GM21737 (cell line): ENCODE measurements around the gene NELL2.
"Not testable (repeated sequence)": the region's sequence is repeated elsewhere in the genome, so short reads cannot be mapped to it uniquely, and the experiment has no call there.

Experiments used
- ATAC-seq: cut with Tn5 transposase; IDR thresholded peaks from one replicate; pipeline ENCODE4 v1.9.1; 2021; ENCODE audit warnings: mild to moderate bottlenecking, moderate library complexity; ENCODE audit not compliant: unreplicated experiment

Gene NELL2

DNA sequence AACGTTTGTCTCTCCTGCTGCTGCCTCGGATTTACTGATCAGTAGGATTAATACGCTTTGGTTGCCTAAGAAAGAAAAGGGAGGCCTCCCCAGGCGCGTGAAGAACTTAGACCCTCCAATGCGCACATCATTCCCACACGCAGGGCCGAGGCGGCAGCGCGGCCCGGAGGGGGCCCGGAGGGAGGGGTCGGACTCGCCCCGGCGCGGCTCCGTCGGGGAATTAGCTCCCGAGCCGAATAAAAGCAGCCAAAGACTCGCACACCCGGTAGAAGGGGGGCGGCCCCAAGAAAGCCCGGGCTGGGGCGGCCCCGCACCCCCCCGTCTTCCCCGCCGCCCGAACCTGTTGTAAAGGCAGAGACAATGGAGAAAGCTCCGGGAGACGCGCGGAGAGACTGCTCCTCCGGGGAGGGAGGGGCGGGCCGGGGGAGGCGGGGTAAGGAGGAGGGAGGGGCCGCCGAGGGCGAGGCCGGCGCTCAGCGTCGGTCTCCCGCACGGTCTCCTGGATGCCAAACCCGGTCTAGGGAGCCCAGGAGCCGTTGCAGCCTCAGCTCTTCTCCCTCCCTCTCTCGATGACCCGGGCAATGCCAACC lies at the start of gene NELL2:
TSS of gene NELL2 (minus strand) at position 362 of the 590 bp plus-strand sequence. CDS start 446 bp downstream, outside the sequence.
- peak; percentile 54 for ATAC-seq

DNA sequence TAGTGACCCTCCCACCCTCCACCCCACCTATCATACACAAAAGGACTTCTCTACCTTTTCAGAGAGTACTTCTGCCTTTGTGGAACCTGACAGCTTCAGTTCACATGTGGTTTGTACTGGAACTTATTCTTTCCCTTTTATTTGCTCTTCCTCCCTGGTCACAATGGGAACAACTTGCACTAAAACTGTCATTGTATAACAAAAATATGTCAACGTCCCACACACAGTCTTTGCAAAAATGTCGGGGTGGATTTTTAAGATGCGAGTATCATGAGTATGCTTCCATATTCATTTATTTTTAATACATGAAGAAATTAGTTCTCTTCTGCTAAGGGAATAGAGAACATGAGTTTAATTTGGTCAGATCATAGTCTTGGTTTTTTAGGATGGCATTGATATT lies 45.6 kb upstream of the NELL2 start:
- no peak for ATAC-seq

DNA sequence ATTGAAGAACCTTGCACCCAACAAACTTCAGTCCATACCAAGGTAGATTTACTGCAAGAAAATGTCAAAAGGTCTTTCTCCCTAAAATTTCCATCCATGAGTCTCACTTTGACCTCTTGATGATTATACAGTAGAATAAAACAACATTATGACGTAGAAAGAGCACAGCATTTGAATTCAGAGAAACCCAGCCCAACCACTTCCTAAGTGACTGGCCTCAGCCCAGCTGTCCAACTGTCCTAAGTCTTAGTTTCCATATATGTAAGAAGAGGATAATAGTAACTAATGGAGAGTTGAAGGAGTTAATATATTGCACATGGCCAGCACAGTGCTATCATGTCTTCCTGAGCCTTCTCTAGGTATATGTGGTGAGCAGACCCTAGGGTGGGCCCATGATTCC lies 41.0 kb upstream of the NELL2 start:
- no peak for ATAC-seq

DNA sequence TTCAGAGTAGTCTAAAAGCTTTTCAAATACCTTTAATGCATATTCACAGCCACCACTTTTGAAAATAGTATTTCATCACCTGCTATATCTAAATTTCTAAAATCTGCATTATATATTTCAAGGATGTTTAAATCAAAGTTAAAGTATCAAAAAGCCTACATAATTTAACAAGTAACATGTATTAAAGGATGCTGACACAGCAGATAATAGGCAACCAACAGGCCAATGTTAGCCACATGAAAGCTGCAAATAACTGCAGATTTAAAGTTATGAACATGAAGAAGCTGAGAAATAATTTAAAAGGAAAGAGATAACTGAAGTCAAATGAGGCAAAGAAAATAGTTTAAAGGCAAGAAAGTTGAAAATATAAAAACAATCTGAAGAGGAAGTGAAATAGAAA lies 39.8 kb upstream of the NELL2 start:
- no peak for ATAC-seq

DNA sequence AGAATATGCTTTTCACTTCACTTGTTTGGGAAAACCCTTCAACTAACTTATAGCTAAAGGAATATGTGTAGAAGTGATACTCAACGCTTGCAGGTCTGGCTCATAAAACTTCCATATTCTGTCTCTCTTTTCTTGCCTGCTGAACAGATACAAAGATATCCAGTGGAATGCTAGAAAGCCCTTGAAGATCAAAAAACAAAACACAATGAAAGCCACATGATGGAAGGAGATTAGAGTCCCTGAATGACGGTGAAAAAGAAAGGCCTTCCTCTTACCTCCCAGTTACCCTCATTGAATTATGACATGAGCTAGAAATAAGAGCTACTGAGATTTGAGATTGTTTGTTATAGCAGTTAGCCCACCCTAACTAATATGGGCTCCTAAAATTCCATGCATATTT lies 28.2 kb upstream of the NELL2 start:
- no peak for ATAC-seq

DNA sequence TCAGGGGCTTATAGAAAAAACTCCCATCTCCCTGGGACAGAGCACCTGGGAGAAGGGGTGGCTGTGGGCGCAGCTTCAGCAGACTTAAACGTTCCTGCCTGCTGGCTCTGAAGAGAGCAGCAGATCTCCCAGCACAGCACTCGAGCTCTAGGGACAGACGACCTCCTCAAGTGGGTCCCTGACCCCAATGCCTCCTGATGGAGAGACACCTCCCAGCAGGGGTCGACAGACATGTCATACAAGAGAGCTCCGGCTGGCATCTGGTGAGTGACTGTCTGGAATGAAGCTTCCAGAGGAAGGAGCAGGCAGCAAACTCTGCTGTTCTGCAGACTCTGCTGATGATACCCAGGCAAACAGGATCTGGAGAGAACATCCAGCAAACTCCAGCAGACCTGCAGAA lies 22.0 kb upstream of the NELL2 start:
- ATAC-seq, result not testable (repeated sequence)

DNA sequence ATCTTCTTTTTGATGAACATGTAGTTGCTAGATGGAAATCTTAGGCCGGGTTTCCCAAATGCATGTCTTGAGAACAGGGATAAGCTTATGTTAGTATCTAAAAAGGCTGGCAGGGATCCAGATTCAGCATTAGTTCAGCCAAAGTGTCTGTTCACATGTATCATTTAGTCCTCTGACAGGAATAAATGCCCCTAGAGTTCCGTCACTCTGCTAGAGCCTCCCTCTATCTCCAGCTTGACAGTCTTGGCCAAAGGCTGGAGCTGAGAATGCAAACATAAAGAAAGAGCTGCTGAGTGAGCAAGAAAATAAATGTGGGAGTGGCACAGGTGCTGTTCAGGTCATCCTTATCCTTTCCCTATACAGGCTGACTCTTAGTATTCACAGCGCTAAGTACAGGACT lies 13.8 kb upstream of the NELL2 start:
- ATAC-seq, result no peak

DNA sequence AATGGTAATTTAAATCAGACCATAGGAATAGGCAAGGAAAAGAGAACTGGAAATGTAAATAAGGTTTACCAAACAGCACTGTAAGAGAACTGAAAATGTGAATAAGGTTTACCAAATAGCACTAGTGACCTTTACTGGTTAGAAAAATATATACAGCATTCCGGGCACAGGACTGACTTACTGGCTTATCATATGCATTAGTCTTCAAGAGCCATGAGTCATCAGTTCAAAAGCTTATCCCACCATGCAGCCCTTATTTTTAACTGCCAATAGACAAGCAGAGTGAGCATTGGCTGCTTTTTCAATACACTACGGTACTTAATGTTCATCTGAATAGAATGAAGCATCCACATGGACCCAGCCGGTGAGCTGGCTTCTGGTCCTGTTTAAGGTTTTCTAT lies 13.0 kb upstream of the NELL2 start:
- ATAC-seq, result no peak

DNA sequence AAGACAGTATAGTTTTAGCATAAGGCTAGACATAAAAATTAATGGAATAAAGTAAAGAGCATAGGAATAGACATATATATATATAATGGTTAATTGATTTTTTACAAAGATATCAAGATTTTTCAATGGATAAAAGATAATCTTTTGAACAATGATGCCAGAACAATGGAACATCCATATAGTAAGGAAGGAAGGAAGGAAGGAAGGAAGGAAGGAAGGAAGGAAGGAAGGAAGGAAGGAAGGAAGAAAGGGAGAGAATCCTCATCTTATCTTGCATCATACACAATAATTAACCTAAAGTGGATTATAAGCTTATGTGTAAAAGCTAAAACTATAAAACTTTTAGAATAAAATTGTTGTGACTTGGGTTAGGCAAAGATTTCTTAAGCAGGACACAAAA lies 9.8 kb upstream of the NELL2 start:
- no peak for ATAC-seq

DNA sequence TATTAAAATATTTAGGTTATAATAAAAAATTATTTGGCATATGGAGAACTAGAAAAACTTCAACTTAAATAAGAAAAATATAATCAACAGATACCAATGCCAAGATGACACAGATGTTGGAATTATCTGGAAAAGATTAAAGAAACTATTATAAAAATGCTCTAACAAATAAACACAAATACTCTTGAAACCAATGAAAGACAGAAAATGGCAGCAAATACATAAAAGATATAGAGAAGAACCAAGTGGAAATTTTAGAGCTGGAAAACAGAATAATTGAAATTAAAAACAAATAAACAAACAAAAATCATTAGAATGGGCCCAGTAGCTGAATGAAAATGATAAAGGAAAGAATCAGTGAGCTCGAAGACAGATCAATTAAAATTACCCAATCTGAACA lies 5.1 kb upstream of the NELL2 start:
- no peak for ATAC-seq

DNA sequence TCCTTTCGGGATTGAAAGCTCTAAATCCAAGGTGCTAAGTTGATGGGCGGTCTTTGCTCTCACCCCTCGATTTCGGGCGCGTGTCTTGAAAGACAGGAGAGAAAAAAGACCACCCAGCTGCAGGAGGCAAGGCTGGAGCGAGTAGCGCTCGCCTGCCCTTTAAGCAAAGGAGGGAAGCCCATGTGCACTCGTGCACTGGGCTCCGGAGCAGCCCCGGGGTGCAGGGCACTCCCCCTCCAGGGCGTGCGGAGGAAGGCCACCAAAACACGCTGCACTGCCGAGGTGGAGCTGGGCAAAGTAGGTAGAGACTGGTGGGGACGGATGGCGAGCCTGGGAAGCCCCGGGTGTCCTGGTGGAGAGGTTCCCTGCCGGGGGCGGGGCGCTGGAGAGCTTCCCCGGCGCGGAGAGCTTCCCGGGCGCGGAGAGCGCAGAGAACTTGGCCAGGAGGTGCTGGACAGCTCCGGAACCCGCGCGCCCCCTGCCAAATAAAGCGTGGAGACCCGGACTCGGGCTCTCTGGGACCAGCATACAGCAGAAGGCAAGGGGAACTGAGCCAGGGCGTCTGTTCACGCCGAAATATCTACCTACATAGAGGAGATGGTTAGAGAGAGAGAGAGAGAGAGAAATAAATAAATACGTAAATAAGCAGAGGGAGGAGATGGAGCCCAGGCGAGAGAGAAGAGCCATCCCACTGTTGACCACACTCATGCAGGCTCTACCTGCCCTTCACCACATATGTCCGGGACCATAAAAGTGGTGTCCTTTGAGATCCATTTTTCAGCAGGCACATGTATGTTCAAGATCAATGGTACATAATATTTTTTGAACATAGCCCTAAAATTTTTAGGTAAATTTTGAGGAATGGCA lies 662 bp upstream of the NELL2 start:
- no peak for ATAC-seq

DNA sequence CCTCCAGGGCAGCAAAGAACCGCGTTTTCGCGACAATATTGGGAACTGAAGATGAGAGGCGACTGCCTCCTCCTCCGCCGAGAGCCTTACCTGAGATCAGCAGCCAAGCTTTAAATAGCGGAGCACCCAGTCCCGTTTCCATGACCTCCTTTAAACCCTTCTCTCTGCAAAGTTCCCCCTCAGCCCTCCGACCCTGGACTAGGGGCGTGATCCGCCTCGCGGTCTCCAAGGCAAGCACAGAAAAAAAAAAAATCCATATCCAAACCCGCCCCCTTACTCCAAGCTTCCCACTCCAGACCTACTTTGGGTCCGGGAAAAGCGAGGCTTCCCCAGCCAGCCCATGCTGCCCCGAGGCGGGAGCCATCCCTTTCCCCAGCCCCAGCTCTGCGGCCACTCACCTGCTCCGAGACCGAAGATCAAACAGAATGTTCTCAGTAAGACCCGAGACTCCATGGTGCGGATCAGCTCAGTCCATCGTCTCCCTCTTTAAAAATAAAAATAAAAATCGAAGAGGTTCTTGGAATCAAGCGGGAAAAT lies 630 bp downstream of the NELL2 start:
- ATAC-seq, result no peak

DNA sequence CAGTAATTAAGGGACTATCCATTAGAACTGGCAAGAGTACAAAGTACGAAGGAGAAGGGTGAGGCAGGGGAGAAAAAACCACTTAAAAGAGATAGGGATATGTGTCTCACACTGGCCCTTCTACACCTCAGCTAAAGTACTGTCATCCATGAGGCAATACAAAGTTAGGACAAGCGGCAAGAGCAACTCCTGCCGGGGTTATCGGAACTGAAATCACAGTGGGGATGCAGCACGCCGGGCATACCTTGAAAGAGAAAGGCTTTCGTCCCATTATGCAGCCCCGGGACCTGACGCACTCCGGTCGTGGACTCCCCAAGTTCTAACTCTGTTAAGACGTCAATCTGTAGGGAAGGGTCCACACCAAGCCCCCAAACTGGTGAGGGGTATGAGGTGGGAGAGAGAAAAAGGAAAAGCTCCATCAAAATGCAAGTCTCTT lies 1.1 kb downstream of the NELL2 start:
- no peak for ATAC-seq

DNA sequence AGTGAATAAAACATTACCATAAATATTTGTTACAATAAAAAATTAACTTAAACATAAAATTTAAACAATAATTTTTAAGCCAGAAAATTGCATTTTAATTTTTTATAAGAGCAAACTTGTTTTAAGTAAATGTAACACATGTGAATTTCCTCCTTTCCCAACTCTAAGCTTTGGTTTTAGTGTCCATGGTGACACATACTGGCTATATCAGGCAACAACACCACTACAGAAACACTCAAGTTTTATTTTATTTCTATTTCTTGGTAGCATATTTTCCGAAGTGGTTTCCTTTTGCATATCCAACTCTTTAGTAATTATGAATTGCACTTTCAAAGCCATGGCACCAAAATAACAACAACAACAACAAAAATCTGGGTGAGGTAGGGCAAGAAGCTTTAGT lies 2.2 kb downstream of the NELL2 start:
- ATAC-seq, result no peak

DNA sequence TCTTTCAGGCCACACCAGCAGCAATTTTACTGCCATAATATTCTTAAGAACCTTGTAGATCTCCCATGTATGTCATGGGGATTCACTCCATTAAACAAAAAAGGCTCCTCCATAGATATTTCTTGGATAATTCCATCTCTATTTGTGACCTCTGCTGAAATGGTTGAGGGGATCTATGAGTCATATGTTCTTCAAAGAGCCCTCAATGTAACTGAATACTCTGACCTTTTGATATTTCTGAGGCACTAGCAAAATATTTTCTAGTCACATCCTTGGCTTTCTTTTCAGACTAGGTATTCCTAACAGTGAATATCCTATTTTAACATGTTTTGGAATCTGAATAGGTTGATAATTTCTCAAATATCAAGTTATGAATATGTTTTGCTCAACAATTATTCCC lies 6.6 kb downstream of the NELL2 start:
- ATAC-seq, result no peak

DNA sequence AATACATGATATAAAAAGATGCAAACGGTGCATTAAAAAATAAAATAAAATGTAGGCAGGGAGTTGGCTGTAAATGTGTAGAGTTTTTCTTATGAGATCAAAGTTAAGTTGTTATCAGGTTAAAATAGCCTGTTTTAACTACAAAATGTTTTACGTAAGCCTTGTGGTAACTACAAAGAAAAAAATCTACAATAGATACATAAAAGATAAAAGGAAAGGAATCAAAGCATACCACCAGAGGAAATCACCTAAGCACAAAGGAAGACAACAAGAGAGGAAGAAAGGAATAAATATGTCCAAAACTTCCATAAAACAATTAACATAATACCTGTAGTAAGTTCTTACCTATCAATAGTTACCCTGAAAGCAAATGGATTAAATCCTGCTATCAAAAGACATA lies 12.2 kb downstream of the NELL2 start:
- ATAC-seq, result no peak

DNA sequence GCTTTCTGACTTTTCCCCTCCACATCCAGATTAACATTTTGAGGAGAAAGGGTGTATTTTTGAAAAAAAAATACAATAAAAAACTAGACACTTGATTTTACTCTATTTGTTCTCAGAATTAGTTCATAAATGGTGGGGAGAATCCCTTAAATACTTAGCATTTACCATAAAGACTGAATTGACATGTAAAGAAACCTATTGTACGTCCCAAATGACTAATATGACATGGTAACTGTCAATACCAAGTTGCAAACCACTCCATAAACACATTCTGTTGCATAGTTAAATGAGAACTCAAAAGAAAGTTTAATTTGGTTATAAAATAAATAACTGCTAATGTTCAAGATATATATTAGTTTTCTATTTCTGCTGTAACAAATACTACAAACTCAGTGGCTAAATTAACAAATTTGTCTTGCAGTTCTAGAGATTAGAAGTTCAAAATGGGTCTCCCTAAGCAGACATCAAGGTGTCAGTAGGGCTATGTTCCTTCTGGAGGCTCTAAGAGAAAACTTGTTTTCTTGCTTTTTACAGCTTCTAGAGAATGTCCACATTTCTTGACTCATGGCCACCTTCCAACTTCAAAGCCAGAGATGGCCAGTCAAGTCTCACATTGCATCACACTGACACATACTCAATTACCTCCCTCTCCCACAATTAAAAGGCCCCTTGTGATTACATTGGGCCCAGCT lies 16.0 kb downstream of the NELL2 start:
- ATAC-seq, result no peak

DNA sequence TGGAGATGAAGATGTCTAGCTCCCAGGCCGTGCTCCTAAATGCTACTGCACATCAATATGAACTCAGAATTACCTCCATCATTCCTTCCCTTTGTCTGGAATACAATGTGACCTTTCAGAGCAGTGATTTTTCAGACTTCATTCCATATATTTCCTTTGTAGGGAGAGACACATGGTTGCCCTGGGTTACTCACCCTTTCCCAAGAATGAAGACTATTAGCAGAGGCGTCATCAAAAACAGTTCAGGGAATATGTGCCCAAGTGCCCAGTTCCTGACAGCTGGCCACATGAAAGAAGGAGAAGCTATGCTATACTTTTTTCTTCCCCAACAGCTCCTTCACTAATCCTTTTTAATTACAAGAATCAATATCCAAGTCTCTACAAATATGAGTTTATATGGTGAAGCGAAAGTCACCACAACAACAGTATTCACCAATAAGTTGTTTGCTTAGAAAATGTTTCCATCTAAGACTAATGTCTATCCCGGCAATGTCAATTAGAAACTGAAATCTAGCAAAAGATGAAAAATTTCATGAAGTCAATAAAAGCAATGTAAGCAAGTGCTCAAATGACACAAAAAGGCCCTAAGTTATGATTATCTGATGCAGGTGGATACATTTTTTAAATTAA lies 17.8 kb downstream of the NELL2 start:
- no peak for ATAC-seq

DNA sequence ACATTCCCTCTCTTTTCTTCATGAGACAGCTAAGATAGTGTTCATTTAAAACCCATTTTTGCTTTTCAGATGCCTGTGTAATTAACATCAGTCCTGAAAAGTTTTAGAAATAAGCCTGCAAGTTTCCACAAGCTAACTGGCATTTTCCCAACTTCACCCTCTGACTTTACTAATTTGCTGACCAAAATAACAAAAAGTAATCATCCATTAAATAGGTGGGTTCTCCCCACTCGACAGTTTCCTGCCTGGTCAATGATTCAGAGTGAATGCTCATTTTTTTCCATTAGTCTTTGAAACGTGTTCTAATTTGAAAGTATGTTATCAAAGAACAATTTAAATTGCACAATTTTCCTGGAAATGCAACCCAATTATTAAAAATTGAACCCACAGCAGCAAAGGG lies 23.6 kb downstream of the NELL2 start:
- no peak for ATAC-seq

DNA sequence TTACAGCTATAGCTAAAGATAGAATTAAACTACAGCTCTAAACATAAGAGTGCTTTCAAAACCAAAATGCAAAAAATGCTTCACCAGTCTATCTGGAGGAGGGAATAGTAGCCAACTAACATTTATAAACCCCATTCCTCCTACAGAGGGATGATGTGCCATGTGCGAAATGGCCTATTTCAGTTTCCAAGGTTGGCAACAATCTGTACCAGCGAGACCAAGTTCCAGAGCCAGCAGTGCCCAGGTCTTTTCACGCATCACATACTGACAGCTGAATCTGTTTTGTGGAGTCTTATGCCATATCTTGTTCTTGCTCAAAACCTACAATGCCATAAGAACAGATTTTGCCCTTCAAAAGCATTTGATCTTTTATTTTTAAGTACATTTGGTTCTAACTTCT lies 24.5 kb downstream of the NELL2 start:
- no peak for ATAC-seq

DNA sequence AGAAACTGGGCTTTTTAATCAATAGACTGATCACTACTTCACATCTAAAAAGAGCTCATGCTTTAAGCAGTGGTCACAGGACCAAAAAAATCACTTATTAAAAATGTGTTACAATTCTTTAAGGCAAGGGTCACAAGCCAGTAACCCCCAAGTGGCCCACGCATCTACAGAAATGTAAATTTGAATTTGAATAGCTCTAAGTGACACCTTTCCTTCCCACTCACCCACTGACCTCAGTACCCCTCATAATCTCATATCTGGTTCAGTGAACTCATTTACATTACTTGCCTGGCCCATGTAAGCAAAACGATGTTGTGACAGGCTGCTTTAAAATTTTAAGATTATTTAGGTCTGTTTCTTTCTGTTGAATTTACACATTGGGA lies 27.4 kb downstream of the NELL2 start:
- ATAC-seq, result peak; percentile 36
